RPMI8226 (cell line): ENCODE measurements around the gene WDR74.

Experiments
- DNase-seq: peaks from one replicate; pipeline ENCODE4 v3.0.0-alpha.2; 2015

Gene WDR74

GRCh38 chr11:62839050-62839945 is at the start of gene WDR74:
TSS of gene WDR74 (minus strand) at chr11:62839590. CDS start at chr11:62839570, 20 bp downstream.
- peak; percentile 98 for DNase-seq

- no peak for DNase-seq
Observed at GRCh38 chr11:62889126-62889483, 49.7 kb upstream of the WDR74 start.

GRCh38 chr11:62888406-62888805 is 49.0 kb upstream of the WDR74 start:
- no peak for DNase-seq

- DNase-seq, result no peak
Observed at GRCh38 chr11:62885137-62885750, 45.9 kb upstream of the WDR74 start.

GRCh38 chr11:62883673-62884072 is 44.3 kb upstream of the WDR74 start:
- DNase-seq, result no peak

- DNase-seq, result no peak
Observed at GRCh38 chr11:62882788-62883501, 43.6 kb upstream of the WDR74 start.

GRCh38 chr11:62882431-62882749 is 43.0 kb upstream of the WDR74 start:
- no peak for DNase-seq

- DNase-seq, result peak; percentile 96
Observed at GRCh38 chr11:62881579-62882430, 42.4 kb upstream of the WDR74 start.

- peak; percentile 95 for DNase-seq
Observed at GRCh38 chr11:62880803-62881578, 41.6 kb upstream of the WDR74 start, which contains the start of gene SLC3A2. TSS of gene SLC3A2 (plus strand) at chr11:62880896. CDS start at chr11:62881024, 128 bp downstream.

- peak; percentile 61 for DNase-seq
Observed at GRCh38 chr11:62880231-62880802, 40.9 kb upstream of the WDR74 start.

- DNase-seq, result no peak
Observed at GRCh38 chr11:62879235-62879978, 40.0 kb upstream of the WDR74 start.

- no peak for DNase-seq
Observed at GRCh38 chr11:62876712-62877111, 37.3 kb upstream of the WDR74 start.

GRCh38 chr11:62875698-62876478 is 36.5 kb upstream of the WDR74 start:
- no peak for DNase-seq

GRCh38 chr11:62874851-62875250 is 35.5 kb upstream of the WDR74 start:
- DNase-seq, result no peak

- DNase-seq, result no peak
Observed at GRCh38 chr11:62865635-62866034, 26.2 kb upstream of the WDR74 start.

GRCh38 chr11:62863687-62864335 is 24.4 kb upstream of the WDR74 start:
- DNase-seq, result no peak

- DNase-seq, result peak; percentile 15
Observed at GRCh38 chr11:62861564-62862192, 22.3 kb upstream of the WDR74 start.

- peak; percentile 10 for DNase-seq
Observed at GRCh38 chr11:62860835-62861563, 21.6 kb upstream of the WDR74 start.
